Measurements from ENCODE around the gene WNT3. TPM values are rescaled to one million over a fixed set of nuclear protein-coding genes. Genes with fewer than 3 reads are reported as not detected.

The WNT3 gene
- total RNA-seq, 4 donors from 2014 or later: 0.27 to 0.48 TPM; not detected in 2

- H3K36me3 ChIP-seq: peaks cover 0 to 37% (median 9%) of the 10 kb centered on the region in 4 donors
- WGBS, 2 donors (ENCODE audit: low coverage in 1 of 2): 96 to 100% methylated on average over 3 of the region's 3 CpGs
- TF ChIP-seq CTCF (IDR thresholded peaks at IDR 0.05) (no peak), POLR2A (IDR thresholded peaks at IDR 0.05) (no peak), POLR2AphosphoS5 (IDR thresholded peaks at IDR 0.05) (no peak), EP300 (IDR thresholded peaks at IDR 0.05; ENCODE audit: low read depth) (no peak)
- intact Hi-C loops (cut with DNase I; ENCODE audit: low total_unique reads): no loop called here
- H3K4me1 ChIP-seq: no peaks in the 10 kb centered on the region
- in situ Hi-C loops (cut with MboI; ENCODE audit: low pct_ligation_motif_present in 1 of 4, low pct_unique_long_range_greater_than_20kb in 1 of 4, low sequenced_read_pairs in 3 of 4): no loop called here
- H3K9me3 ChIP-seq: no peaks in the 10 kb centered on the region
- H3K27ac ChIP-seq: no peak overlapping the region
- H3K4me3 ChIP-seq: no peak overlapping the region
- H3K27me3 ChIP-seq: no peaks in the 10 kb centered on the region
- no peak for DNase-seq
Observed at GRCh38 chr17:46753776-46754175, 64.7 kb downstream of the WNT3 start.

- no peak for DNase-seq
- Histone ChIP-seq H3K27ac (no peak overlapping the region), H3K36me3 (peaks cover 0 to 43% (median 9%) of the 10 kb centered on the region in 4 donors), H3K4me3 (no peak overlapping the region), H3K4me1 (no peaks in the 10 kb centered on the region), H3K27me3 (no peaks in the 10 kb centered on the region), H3K9me3 (no peaks in the 10 kb centered on the region)
- 91 to 92% methylated on average over 4 of the region's 4 CpGs for WGBS, 2 donors (ENCODE audit: low coverage in 1 of 2)
- in situ Hi-C loops (cut with MboI; ENCODE audit: low pct_ligation_motif_present in 1 of 4, low pct_unique_long_range_greater_than_20kb in 1 of 4, low sequenced_read_pairs in 3 of 4): no loop called here
- intact Hi-C loops (cut with DNase I; ENCODE audit: low total_unique reads): no loop called here
- TF ChIP-seq EP300 (IDR thresholded peaks at IDR 0.05; ENCODE audit: low read depth) (no peak), CTCF (IDR thresholded peaks at IDR 0.05) (no peak), POLR2AphosphoS5 (IDR thresholded peaks at IDR 0.05) (no peak), POLR2A (IDR thresholded peaks at IDR 0.05) (no peak)
Observed at GRCh38 chr17:46751425-46751824, 67.1 kb downstream of the WNT3 start.

- H3K4me3 ChIP-seq: no peak overlapping the region
- H3K4me1 ChIP-seq: no peaks in the 10 kb centered on the region
- DNase-seq: no peak
- H3K9me3 ChIP-seq: no peaks in the 10 kb centered on the region
- no peaks in the 10 kb centered on the region for H3K27me3 ChIP-seq
- H3K27ac ChIP-seq: no peak overlapping the region
- WGBS, 2 donors (ENCODE audit: low coverage in 1 of 2): 92 to 100% methylated on average over 3 of the region's 3 CpGs
- intact Hi-C loops (cut with DNase I; ENCODE audit: low total_unique reads): no loop called here
- H3K36me3 ChIP-seq: peaks cover 0 to 12% (median 0%) of the 10 kb centered on the region in 4 donors
- TF ChIP-seq CTCF (IDR thresholded peaks at IDR 0.05): no peak
- no peak for TF ChIP-seq EP300 (IDR thresholded peaks at IDR 0.05; ENCODE audit: low read depth)
- TF ChIP-seq POLR2A (IDR thresholded peaks at IDR 0.05): no peak
- TF ChIP-seq POLR2AphosphoS5 (IDR thresholded peaks at IDR 0.05): no peak
- in situ Hi-C loops (cut with MboI; ENCODE audit: low pct_ligation_motif_present in 1 of 4, low pct_unique_long_range_greater_than_20kb in 1 of 4, low sequenced_read_pairs in 3 of 4): no loop called here
Observed at GRCh38 chr17:46745376-46745775, 73.1 kb downstream of the WNT3 start.

GRCh38 chr17:46744441-46744840, 74.1 kb downstream of the WNT3 start:
- Histone ChIP-seq H3K4me3 (no peak overlapping the region), H3K4me1 (no peaks in the 10 kb centered on the region), H3K27ac (no peak overlapping the region), H3K9me3 (no peaks in the 10 kb centered on the region), H3K27me3 (no peaks in the 10 kb centered on the region), H3K36me3 (peaks cover 0 to 17% (median 0%) of the 10 kb centered on the region in 4 donors)
- no peak for DNase-seq
- 93 to 100% methylated on average over 1 of the region's 1 CpG for WGBS, 2 donors (ENCODE audit: low coverage in 1 of 2)
- intact Hi-C loops (cut with DNase I; ENCODE audit: low total_unique reads): no loop called here
- in situ Hi-C loops (cut with MboI; ENCODE audit: low pct_ligation_motif_present in 1 of 4, low pct_unique_long_range_greater_than_20kb in 1 of 4, low sequenced_read_pairs in 3 of 4): no loop called here
- TF ChIP-seq CTCF (IDR thresholded peaks at IDR 0.05) (no peak), EP300 (IDR thresholded peaks at IDR 0.05; ENCODE audit: low read depth) (no peak), POLR2AphosphoS5 (IDR thresholded peaks at IDR 0.05) (no peak), POLR2A (IDR thresholded peaks at IDR 0.05) (no peak)

All from transverse colon (tissue), 4 donors.